Ishikawa (cell line): ENCODE results near the gene TMBIM6.

Experiments
- CEBPB ChIP-seq: IDR thresholded peaks from 2 replicates; pipeline ENCODE4 v1.6.1; 2012
- CREB1 ChIP-seq: IDR thresholded peaks from 2 replicates; pipeline ENCODE4 v1.6.1; 2012; ENCODE audit warnings: low read depth
- EGR1 ChIP-seq: IDR thresholded peaks from 2 replicates; pipeline ENCODE4 v1.6.1; 2012
- EP300 ChIP-seq: IDR thresholded peaks from 2 replicates; pipeline ENCODE4 v1.6.1; 2012; ENCODE audit warnings: borderline replicate concordance
- FOXM1 ChIP-seq: IDR thresholded peaks from 2 replicates; pipeline ENCODE4 v1.6.1; 2012; ENCODE audit warnings: low read depth, borderline replicate concordance
- MAX ChIP-seq: IDR thresholded peaks from 2 replicates; pipeline ENCODE4 v1.6.1; 2012
- NFIC ChIP-seq: IDR thresholded peaks from 2 replicates; pipeline ENCODE4 v1.6.1; 2012
- RAD21 ChIP-seq: IDR thresholded peaks from 2 replicates; pipeline ENCODE4 v1.6.1; 2012; ENCODE audit warnings: low read depth
- REST ChIP-seq: IDR thresholded peaks from 2 replicates; pipeline ENCODE4 v1.6.1; 2012; ENCODE audit warnings: low read depth, mild to moderate bottlenecking
- TAF1 ChIP-seq: IDR thresholded peaks from 2 replicates; pipeline ENCODE4 v1.6.1; 2012; ENCODE audit warnings: low read depth, mild to moderate bottlenecking
- TCF12 ChIP-seq: IDR thresholded peaks from 2 replicates; pipeline ENCODE4 v1.6.1; 2012; ENCODE audit warnings: low read depth
- TEAD4 ChIP-seq: IDR thresholded peaks from 2 replicates; pipeline ENCODE4 v1.6.1; 2012
- USF1 ChIP-seq: IDR thresholded peaks from 2 replicates; pipeline ENCODE4 v1.6.1; 2012
- YY1 ChIP-seq: IDR thresholded peaks from 2 replicates; pipeline ENCODE4 v1.6.1; 2012; ENCODE audit warnings: low read depth
- ZBTB7A ChIP-seq: IDR thresholded peaks from 2 replicates; pipeline ENCODE4 v1.6.1; 2012; ENCODE audit warnings: low read depth

The TMBIM6 gene

GRCh38 chr12:49794811-49795653 is 53.7 kb downstream of the TMBIM6 start:
- TF ChIP-seq TAF1 (no peak), CREB1 (no peak), FOXM1 (no peak), EGR1 (no peak), REST (no peak), RAD21 (no peak), YY1 (no peak), CEBPB (no peak), ZBTB7A (no peak), MAX (no peak), TEAD4 (no peak), USF1 (no peak)

GRCh38 chr12:49795654-49796105 is 54.3 kb downstream of the TMBIM6 start:
- no peak for TF ChIP-seq YY1
- no peak for TF ChIP-seq TCF12
- TF ChIP-seq CEBPB, result no peak
- TF ChIP-seq TAF1, result no peak
- TF ChIP-seq FOXM1, result no peak

GRCh38 chr12:49796155-49796554 is 54.8 kb downstream of the TMBIM6 start:
- TF ChIP-seq MAX (no peak), YY1 (no peak), CEBPB (no peak), TEAD4 (no peak), NFIC (no peak), EP300 (no peak), TCF12 (no peak), ZBTB7A (no peak), USF1 (no peak), TAF1 (no peak), FOXM1 (no peak), CREB1 (no peak), EGR1 (no peak), RAD21 (no peak)

GRCh38 chr12:49796606-49797448 is 55.5 kb downstream of the TMBIM6 start:
- TF ChIP-seq RAD21, result no peak
- TF ChIP-seq TCF12, result no peak
- TF ChIP-seq YY1, result no peak
- TF ChIP-seq EP300, result no peak
- no peak for TF ChIP-seq NFIC
- no peak for TF ChIP-seq CEBPB
- no peak for TF ChIP-seq MAX
- TF ChIP-seq USF1, result no peak
- TF ChIP-seq TAF1, result no peak
- no peak for TF ChIP-seq CREB1
- no peak for TF ChIP-seq FOXM1

- TF ChIP-seq FOXM1 (no peak), CEBPB (no peak), EP300 (no peak), TCF12 (no peak), CREB1 (no peak), YY1 (no peak), EGR1 (no peak), USF1 (no peak), REST (no peak), ZBTB7A (no peak), TAF1 (no peak), MAX (no peak), RAD21 (no peak), NFIC (no peak), TEAD4 (no peak)
Measured at GRCh38 chr12:49797449-49797776, 56.1 kb downstream of the TMBIM6 start.
